AML-193 (cell line): Measurements from ENCODE around the gene CFL1.
"Not testable (repeated sequence)": the region's sequence is repeated elsewhere in the genome, so short reads cannot be mapped to it uniquely, and the experiment has no call there.

Experiments
- DNase-seq, 2 experiments: peaks; one replicate each; lab custom pipeline; 2025; lab: John Stamatoyannopoulos, UW

The CFL1 gene

GRCh38 chr11:65834202-65834601, 23.8 kb downstream of the CFL1 start:
- DNase-seq: no peak

- peak; percentile 67 to 68 for DNase-seq
Observed at GRCh38 chr11:65833297-65834030, 24.5 kb downstream of the CFL1 start, which contains the start of gene SNX32. TSS of gene SNX32 (plus strand) at chr11:65833963. CDS start at chr11:65834066, 103 bp downstream.

- DNase-seq: not testable (repeated sequence)
Observed at GRCh38 chr11:65832231-65832630, 25.7 kb downstream of the CFL1 start.

GRCh38 chr11:65829459-65829858, 28.5 kb downstream of the CFL1 start:
- no peak for DNase-seq

GRCh38 chr11:65826984-65827735, 30.8 kb downstream of the CFL1 start:
- DNase-seq: no peak

GRCh38 chr11:65822776-65823528, 35.0 kb downstream of the CFL1 start:
- no peak for DNase-seq

GRCh38 chr11:65821107-65821506, 36.9 kb downstream of the CFL1 start:
- no peak for DNase-seq

- DNase-seq: peak; percentile 75 to 82
Observed at GRCh38 chr11:65817835-65818680, 39.9 kb downstream of the CFL1 start.

- no peak for DNase-seq
Observed at GRCh38 chr11:65817312-65817834, 40.6 kb downstream of the CFL1 start.

- DNase-seq: no peak
Observed at GRCh38 chr11:65816696-65817095, 41.3 kb downstream of the CFL1 start.

- DNase-seq: no peak
Observed at GRCh38 chr11:65814986-65815565, 42.9 kb downstream of the CFL1 start.

- DNase-seq: no peak
Observed at GRCh38 chr11:65814131-65814985, 43.6 kb downstream of the CFL1 start.

- DNase-seq: no peak
Observed at GRCh38 chr11:65811764-65812475, 46.1 kb downstream of the CFL1 start.

GRCh38 chr11:65810046-65810868, 47.7 kb downstream of the CFL1 start:
- DNase-seq: no peak

- no peak for DNase-seq
Observed at GRCh38 chr11:65809496-65809895, 48.5 kb downstream of the CFL1 start.

GRCh38 chr11:65808744-65809341, 49.1 kb downstream of the CFL1 start:
- no peak for DNase-seq

GRCh38 chr11:65806979-65807378, 51.0 kb downstream of the CFL1 start:
- DNase-seq: no peak
